CD4-positive, alpha-beta T cell treated with Interleukin-15 for 4 hours (primary cell): ENCODE results near the gene DBNDD1.
"Not testable (repeated sequence)": the region's sequence is repeated elsewhere in the genome, so short reads cannot be mapped to it uniquely, and the experiment has no call there.

Source experiments
- DNase-seq: peaks from one replicate; pipeline ENCODE4 v3.0.0-alpha.2; 2020; ENCODE audit warnings: low spot score

DBNDD1 gene

DNA sequence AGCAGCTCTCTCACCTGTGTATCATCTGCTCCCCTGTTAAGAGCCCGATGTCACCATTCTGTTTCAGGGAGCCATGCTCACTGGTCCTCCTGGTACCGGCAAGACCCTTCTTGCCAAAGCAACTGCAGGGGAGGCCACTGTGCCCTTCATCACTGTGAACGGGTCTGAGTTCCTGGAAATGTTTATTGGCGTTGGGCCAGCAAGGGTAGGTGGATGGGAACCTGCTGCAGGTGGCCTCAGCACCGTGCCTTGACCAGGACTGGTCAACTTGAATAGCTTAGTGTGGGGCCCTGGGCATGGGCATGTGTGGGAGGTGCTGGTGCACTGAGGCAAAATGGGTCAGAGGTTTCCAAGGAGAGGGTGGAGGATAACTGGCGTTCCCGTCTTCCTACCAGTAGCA is 28.5 kb downstream of the DBNDD1 start:
- no peak for DNase-seq

GRCh38 chr16:89988951-89989350 is 30.3 kb downstream of the DBNDD1 start:
- no peak for DNase-seq

GRCh38 chr16:89987169-89987568 is 32.1 kb downstream of the DBNDD1 start:
- no peak for DNase-seq

GRCh38 chr16:89986600-89986999 is 32.7 kb downstream of the DBNDD1 start:
- no peak for DNase-seq

DNA sequence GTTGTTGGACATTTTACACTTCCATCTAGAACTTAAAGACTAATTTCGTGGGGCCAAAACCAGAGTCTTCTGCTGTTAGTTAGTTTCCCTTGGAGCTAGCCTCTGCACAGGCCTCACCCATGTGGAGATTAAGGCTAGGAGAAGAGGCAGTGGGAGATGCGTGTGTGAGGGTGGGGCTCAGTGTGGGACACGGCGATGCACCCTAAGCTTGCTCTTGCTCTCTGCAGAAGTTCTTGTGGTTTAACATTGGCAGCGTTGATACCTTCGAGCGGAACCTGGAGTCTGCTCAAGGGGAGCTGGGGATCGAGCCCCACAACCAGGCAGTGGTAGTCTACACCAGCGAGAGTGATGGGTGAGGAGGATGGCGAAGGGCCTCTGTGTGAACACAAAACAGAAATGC is 34.0 kb downstream of the DBNDD1 start:
- DNase-seq, result no peak

DNA sequence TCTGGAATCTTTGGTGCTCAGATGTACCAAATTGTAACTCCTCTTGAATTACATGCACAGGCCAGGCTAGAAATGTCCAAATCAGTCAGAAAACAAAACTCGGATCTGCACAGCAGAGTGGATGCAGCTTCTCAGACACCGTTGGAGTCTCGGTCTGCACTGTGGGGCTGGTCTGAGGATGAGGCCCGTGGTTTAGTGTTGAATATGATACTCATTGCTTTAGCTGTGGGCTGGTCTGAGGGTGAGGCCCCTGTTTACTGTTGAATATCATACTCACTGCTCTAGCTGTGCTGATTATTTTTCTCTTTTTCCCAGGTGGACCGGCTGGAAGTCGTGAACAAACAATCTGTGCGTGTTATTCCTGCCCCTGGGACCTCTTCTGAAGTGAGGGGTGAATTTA is 35.0 kb downstream of the DBNDD1 start:
- DNase-seq, result no peak

GRCh38 chr16:89983536-89983935 is 35.7 kb downstream of the DBNDD1 start:
- no peak for DNase-seq

DNA sequence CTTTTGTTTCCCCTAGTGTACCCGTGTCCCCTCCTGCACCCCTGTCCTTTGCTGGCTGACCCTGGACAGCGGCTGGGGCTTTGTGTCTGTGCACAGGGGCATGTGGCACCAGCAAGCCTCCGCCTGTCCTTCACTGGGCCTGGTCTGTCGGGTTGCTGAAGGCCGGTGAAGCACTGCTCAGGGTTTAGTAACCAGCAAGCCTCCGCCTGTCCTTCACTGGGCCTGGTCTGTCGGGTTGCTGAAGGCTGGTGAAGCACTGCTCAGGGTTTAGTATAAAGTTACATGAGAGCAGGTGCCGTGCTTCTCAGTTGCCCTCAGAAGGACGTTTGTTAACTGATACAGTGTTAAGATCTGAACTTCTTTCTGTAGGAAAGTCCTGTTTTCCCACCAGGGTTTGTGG is 36.9 kb downstream of the DBNDD1 start:
- DNase-seq, result no peak

GRCh38 chr16:89981414-89981813 is 37.8 kb downstream of the DBNDD1 start:
- DNase-seq, result no peak

GRCh38 chr16:89974870-89975269 is 44.4 kb downstream of the DBNDD1 start:
- DNase-seq, result no peak

- no peak for DNase-seq
These were observed 45.5 kb downstream of the DBNDD1 start for GRCh38 chr16:89973654-89974335.

DNA sequence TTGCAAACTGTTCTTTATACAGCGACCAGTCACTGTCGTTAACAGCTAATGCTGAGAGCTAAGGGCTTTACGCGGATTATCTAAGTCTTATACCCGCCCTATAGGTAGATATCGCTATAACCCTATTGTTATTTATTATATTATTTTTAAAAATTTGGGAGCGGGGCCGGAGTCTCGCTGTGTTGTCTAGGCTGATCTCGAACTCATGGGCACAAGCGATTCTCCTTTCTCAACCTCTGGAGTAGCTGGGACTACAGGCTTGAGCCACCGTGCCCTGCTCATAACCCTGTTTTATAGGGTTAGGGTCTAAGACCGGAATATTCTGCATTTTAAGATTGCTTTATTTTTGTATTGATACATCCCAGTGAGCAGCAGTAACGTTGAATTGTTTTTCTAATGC is 46.0 kb downstream of the DBNDD1 start:
- DNase-seq, result no peak

DNA sequence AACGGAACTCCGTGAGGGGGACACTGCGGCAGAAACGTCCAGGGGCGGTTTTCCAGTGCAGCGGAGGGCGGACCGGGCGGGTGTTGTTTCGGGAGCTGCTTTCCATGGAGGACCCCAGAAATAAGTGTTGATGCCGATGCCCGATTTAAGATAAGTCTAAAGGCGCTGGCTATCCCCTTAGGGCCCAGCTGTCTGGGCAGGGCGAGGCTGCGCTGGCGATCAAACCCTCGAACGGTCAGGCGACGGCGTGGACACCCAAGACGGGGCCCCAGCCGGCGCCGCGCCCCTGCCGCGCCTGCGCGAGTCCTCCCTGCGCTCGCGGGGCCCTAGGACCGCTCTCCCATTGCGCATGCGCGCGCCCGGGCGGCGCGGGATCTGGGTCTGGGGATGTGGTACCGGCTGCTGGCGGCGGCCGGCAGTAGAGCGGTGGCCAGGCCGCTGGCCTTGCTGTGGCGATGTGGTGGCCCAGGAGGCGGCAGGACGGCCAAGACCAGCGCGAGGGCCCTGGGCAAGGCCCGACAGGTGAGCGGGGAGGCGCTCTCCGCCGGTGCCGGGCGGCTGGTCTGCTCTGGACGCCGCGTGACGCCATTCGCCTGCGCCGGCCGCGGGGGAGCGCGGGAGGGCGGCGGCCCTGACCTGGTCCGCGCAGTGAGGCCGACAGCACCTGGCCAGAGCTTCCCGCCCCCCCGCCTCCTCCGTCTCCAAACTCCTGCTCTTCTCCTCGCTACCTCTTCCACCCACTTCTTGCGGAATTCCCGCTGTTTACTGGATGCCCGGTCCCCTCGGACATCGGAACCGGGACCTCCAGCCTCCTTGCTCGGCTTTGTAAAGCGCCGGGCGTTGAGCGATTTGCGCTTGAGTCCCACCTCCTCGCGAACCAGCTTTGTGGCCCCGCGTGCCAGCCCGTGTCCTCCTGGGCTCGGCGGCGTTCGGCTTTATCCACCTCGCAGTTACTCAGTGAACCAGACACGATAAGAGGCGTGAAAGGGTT is 46.7 kb downstream of the DBNDD1 start:
- DNase-seq, result peak; percentile 92

GRCh38 chr16:89971495-89972243 is 47.6 kb downstream of the DBNDD1 start:
- DNase-seq, result no peak

DNA sequence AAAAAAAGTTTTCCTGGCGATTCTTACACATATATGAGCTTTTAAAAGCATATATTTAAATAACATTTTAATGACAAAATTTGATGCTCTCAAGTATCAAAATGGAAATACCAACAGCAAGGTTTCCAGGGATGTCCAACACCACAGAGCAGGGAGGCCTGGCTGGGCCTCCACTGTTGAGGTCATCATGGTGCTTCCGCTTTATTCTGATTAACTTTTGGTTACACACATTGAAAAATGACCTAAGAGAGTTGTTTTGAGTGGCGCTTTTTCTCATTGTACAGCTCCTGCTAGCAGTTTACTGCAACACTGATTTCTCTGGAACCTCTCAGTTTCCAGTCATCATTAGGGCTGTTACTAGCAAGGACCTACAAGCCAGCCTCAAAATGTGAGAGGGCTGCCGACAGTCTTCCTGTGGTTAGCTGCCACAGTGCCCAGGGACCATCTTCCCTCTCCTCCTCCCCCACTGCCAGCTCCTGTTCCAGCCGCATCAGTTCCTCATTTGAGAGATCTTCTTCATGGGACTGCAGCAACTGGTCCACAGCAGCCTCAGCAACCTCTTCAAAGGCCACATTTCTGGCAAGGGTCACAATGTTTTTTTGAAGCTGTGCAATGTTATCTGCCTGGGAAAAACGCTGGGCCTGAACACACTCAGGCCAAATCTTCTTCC is 49.4 kb downstream of the DBNDD1 start:
- DNase-seq, result no peak

- not testable (repeated sequence) for DNase-seq
These were observed 51.2 kb downstream of the DBNDD1 start for GRCh38 chr16:89968074-89968473.

- not testable (repeated sequence) for DNase-seq
These were observed 51.8 kb downstream of the DBNDD1 start for GRCh38 chr16:89967436-89967835.

DNA sequence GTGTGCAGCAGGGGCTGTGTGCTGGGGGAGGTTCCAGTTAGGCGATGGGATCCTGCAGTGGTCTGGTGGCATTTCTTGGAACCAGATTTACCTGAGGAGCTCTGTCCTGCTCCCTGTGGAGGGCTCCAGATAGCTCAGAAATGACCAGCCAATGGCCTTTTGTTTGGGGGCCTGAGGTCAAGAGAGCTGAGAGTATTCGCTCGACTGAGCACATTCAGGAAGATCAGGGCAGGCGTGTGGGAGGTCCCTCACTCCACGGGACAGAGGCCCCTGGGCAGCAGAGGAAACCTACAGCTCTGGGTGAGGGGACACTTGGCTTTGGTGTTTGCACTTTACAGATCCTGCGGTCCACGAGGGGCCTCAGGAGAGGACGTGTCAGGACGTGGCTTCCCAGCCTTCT is 52.5 kb downstream of the DBNDD1 start:
- DNase-seq, result no peak

DNA sequence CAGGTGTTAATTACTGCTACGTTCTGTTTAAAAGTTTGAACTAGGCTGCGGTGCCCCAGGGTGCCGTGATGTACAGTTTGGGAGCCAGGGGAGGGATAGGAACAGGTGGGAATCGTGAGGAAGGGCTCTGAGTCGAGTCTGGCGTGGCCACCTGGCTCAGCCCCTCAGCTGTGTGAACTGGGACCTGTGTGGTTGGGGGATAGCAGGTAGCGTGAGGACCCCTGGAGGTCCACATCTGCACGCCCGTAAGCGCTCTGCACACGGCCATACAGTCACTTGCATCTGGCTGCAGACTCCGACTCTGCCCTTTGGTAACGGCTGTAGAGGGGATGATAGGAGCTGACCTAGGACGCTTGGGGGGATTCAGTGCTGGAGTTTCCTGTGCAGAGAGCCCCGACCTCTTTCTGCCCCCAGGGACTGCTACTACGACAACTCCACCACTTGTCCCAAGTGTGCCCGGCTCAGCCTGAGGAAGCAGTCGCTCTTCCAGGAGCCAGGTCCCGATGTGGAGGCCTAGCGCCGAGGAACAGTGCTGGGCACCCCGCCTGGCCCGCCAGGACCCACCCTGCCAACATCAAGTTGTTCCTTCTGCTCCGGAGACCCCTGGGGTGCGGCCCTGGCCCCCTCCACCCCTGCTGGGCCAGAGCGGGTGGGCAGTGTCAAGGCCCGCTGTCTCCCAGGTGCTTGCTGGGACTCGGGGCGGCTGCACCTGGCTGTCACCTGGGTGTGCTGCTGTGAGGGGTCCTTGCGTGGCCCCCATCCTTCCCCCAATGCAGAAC is 53.6 kb downstream of the DBNDD1 start:
- DNase-seq, result no peak

DNA sequence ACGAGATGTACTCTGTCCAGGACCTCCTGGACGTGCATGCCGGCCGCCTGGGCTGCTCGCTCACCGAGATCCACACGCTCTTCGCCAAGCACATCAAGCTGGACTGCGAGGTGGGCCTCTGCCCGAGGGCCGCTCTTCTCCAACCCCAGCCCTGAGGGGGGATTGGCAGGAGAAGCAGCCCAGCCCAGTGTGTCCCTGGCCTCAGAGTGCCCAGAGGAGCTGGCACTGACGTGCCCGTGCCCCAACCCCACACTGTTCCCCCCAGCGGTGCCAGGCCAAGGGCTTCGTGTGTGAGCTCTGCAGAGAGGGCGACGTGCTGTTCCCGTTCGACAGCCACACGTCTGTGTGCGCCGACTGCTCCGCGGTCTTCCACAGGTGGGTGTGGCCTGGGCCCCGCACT is 55.1 kb downstream of the DBNDD1 start:
- DNase-seq, result no peak
